GM18507 (cell line): ENCODE data around the gene PRSS33.

ENCODE experiments used
- DNase-seq: peaks from one replicate; pipeline ENCODE4 v3.0.0; 2011; ENCODE audit warnings: low read depth; ENCODE audit not compliant: insufficient read length; ENCODE audit errors: extremely low spot score
- FAIRE-seq: peaks from 2 replicates; lab custom pipeline; 2011; peaks lifted over from hg19 to GRCh38; lab: Jason Lieb, UNC

Gene PRSS33

GRCh38 chr16:2779978-2780898, 7.1 kb downstream of the PRSS33 start:
- DNase-seq: no peak
- no peak for FAIRE-seq

DNA sequence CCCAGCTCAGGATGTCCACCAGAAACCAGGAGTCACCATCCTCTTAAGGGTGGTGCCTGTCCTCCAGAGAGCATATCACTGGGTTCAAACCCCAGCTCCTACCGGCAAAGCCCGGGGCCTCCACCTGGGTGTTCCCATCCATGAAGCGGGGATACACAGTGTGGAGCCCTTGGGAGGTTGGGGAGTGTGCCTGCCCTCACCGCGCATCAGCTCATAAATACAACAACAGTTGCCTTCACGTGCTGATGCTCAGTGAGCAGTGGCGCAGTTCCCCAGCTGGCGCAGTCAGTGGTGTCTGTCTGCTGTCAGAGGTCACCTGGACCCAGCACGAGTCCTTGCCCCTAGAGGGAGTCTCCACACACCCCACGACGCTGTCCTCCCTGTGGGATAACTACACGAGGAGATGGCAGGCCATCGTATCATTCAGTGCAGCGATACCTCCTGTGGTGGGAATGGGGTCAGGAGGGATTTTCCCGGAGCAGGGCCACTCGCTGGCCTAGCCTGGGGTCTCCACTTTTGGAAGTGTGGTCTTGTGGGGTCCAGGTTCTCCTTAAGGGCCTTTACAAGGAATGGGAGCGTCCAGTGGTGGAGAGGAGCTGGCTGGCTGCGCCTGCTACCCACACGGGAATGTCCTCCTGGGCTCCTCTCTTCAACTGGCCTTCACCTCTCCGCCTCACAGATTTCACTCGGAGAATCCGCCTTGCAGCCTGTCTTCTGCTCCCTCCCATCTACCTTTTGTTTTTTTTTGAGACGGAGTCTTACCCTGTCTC, 8.0 kb downstream of the PRSS33 start:
- DNase-seq: no peak
- no peak for FAIRE-seq

GRCh38 chr16:2778630-2778958, 8.8 kb downstream of the PRSS33 start:
- FAIRE-seq (no peak), DNase-seq (no peak)

GRCh38 chr16:2777903-2778629, 9.3 kb downstream of the PRSS33 start:
- FAIRE-seq (no peak), DNase-seq (no peak)

DNA sequence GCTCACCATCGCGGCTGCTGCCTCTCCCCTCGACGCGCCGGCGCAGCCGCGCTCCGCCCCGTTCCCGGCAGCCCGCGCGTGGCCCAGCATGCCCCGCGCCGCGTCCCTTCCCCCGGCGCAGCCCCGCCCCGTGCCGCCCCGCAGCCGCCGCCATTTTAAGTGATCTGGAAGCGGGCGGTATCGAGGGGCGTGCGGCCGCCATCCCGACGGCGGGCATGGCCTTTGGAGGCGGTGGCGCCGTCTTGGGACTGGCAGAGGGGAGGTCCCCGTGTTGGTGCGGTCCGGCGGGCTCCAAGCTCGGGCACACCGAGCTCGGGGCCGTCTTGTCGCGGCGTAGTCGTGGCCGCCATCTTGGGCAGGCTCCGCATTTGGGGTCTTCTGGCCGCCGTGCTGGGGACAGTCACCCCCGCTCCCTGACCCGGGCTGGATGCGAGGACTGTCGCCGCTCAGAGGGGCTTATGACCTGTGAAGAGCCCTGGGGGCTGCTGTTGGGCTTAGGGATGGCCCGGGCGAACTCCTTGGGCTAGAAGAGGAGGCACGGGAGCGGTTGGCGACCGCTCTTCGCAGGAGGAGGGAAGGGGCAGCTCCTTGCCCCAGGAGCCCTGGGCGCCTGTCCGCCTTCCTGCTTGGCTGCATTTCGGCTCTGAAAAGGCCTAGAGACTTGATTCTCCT, 10.0 kb downstream of the PRSS33 start, which contains the start of gene ELOB:
ELOB (minus strand) TSS at position 50 of the 672 bp plus-strand sequence; CDS start at position 9, 41 bp downstream.
- FAIRE-seq: peak; percentile 56
- peak; percentile 93 for DNase-seq

DNA sequence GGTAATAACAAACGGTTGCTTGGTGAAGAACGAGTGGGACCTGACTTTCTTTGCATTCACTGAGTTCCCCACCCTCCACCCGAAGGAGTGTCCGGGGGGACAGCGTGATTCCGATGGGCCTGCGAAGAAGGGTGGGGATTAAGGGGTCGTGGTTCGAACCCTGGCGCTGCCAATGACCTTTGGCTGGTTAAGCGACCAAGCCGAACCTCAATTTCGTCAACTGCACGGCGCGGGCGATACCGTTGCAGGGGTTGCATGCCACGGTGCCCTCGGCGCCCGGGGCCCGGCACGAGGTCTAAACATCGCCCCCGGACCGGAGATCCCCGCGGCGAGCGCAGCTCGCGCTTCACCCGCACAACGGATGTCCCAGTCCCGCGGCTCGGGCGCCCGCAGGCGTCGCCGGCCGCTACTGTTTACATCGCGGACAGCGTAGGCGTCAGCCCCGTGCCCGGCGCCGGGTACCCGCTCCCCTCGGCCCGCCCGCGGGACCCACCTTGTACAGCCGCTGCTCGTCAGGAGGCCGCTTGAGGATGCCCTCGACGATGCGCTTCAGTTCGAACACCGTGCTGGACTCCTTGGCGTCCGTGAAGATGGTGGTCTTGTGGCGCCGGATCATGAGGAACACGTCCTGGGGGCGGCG, 10.7 kb downstream of the PRSS33 start:
- no peak for FAIRE-seq
- DNase-seq: no peak

DNA sequence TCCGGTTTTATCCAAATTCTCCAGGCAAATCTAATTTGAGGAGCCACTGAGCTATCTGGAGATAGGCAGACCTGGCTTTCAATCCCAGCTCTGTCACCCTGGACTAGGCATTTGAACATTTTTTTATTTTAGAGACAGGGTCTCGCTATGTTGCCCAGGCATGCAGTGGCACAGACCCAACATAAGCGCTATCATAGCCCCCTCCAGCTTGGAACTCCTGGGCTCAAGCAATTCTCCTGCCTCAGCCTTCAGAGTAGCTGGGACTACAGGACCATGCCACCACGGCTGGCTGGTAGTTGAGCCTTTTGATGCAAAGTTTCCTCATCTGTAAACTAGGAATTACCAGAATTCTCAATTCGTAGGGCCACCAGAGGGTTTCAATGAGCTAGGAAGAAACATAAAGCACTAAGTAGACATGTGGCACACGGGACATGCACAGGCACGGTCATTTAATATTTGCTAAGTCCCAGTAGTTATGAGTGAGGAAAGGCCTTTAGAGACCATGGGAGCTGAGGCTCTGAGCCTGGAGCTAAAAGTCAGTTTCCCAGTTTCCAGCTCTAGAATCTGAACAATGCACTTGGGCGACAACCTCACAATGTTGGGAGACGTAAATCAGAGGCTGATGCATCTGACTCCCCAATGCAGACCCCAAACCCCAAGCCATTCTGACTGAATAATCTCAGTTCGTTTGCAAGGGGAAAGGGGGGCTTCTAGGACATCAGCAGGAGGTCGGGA, 11.4 kb downstream of the PRSS33 start:
- DNase-seq (no peak), FAIRE-seq (no peak)

DNA sequence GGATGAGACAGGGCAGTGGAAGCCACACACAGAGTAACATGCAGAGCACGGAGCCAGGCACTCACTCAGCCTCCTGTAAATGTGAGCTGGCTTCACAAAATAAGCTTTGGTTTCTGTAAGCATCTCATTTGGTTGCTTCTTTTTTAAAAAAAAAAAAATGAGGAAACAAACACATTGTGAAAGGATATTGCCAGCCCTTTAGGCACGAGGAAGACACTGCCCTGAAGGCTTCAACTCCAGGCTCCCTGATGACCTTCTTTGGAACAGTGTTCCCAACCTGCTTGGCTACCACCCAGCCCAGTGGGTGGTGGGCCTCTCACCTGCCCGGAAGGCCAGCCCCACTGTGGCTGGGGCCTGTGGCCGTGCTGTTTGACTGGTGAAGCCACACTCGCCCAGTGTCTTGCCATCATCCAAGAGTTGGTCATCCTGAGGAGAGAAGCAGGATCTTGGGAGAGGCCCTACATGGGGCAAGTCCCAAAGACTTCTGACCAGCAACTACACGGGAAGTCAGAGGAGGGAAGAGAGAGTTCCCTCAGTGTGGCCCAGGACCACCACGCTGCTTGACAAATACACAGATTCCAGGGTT, 12.1 kb downstream of the PRSS33 start:
- no peak for DNase-seq
- FAIRE-seq: no peak

DNA sequence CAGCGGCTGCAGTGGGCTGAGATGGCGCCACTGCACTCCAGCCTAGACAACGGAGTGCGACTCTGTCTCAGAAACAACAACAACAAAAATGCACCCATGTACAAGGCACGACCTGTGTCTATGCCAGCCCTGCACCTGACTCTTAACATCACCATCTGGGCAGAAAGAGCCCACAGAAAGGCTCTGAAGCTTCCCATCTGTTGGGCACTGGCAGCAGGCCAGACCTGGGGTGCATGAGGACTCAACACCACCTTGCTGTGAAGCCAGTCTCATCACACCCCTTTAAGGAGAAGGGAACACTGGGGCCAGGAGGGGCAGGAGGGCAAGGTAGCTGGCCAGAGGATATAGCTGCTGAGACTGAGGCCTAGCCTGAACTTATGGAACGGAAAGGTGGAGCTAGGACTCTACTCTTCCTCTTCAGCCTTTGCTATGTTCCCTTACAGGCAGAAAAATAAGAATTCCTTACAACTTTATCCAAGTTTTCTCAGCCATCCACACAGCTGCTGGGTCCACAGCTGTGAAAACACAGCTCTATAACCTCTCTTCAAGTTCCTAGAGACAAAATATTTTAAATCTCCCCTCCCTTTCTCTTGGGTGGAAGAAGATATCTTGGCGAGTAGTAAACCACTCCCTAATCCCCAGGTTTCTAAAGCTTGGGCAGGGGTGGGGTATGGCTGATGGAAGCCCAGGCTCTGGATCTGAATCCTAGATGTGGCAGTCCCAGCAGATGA, 13.0 kb downstream of the PRSS33 start:
- no peak for FAIRE-seq

DNA sequence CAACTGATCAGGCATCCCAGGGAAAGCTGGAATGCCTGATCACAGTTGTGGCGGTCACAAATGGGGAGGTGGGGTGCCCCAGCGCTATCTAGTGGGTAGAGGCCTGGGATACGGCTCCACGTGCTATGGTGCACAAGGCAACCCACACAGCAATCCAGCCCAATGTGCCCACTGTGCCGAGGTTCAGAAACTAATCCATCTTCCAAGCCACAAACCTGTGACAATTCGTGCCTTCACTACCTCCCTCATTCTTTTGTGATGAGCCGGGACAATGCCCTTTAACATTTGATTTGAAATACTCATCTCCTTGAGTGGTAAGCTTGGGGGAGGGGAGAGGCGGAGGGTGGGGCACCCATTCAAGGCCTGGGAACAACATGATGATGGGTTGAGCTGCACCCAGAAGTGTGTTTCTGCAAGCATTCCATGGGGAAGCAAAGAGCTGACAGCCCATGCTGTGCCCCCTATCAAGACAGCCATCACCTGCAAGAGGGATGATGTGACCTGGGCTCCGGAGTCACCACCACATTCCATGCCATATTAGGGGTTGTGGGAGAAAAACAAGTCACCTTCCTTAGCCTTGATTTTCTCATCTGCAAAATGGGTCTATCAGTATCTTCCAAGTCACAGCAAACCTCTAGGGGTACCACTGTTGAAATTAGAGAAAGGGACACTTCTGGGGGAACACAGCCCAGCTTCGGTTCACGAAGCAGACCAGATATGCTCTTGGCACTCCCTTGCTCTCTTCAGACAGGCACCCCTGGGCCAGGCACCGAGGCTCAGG, 14.0 kb downstream of the PRSS33 start:
- no peak for FAIRE-seq
- DNase-seq: no peak

More for the DNA sequence above, 13.0 kb downstream of the PRSS33 start:
- DNase-seq: no peak

DNA sequence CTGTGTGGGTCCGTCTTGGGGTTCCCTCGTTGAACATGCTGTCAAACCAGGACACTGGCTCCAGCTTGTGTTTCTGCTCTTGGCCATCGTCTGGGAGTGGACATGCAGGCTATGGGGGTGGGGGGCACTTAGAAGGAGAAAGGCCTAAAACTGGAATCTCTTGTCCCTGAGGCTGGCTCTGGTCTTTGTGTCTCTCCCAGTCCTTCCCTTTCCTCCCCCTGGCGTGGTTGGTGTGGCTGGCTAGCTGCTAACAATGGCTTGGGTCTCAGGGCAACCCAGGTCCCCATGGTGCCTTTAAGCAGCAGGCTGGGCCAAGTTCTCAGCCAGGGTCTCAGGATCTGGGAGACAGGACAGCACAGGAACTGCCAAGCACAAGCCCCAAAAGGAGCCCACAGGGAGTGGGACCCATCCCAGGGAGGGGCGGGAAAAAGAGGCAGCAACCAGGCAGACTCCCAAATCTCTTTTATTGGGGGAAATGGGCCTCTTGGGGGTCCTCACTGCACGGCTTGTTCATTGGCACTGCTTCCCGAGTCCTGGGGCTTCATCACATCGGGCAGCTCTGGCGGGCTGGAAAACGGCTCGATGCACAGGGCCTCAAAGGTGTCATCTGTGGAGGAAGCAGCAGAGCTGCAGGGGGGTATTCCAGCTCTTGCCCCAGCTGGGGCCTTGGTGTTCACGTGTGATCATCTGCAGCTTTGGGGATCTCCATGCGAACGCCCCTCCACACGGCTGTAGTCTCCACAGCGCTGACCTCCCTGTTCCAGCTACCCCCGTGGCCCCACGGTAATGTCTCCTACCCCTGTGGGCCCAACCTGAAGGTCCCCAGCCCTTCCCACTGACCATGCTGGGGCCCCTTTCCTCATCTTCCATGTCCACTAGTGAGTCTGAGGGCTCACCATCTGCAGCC, 15.6 kb downstream of the PRSS33 start:
- DNase-seq (no peak), FAIRE-seq (no peak)

GRCh38 chr16:2770057-2770951, 17.1 kb downstream of the PRSS33 start:
- no peak for FAIRE-seq
- no peak for DNase-seq

- FAIRE-seq (no peak), DNase-seq (no peak)
Observed at GRCh38 chr16:2769675-2770056, 17.7 kb downstream of the PRSS33 start.

DNA sequence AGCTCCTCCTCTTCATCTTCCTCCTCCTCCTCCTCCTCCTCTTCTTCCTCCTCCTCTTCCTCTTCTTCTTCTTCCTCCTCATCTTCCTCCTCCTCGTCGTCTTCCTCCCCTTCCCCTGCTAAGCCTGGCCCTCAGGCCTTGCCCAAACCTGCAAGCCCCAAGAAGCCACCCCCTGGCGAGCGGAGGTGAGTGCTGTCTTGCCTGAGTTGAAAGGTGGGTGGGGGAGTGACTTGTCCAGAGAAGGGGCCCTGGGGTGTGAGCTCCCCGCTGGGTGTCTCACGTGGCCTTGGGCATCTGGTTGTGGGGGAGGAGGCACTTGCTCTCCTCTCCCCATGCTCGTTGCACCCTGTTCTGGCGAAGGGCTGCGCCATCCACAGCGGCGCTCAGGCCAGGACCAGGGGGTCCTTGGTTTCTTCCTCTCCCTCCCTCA, 18.2 kb downstream of the PRSS33 start:
- DNase-seq (no peak), FAIRE-seq (no peak)
